Glutamatergic neuron (in vitro differentiated cells): ENCODE results near the gene CRB1. TPM values are rescaled to one million over a fixed set of nuclear protein-coding genes. Genes with fewer than 3 reads are reported as not detected.

Source experiments
- DNase-seq: peaks from one replicate; pipeline ENCODE4 v3.0.0; 2022
- H3K27ac Mint-ChIP-seq: one replicate; pipeline ENCODE4 v1.8.0; 2020; ENCODE audit warnings: mild to moderate bottlenecking, mixed read lengths, inconsistent platforms; ENCODE audit not compliant: unreplicated experiment
- H3K27me3 Mint-ChIP-seq: one replicate; pipeline ENCODE4 v1.8.0; 2020; ENCODE audit warnings: mild to moderate bottlenecking, moderate library complexity, mixed read lengths, inconsistent platforms; ENCODE audit not compliant: unreplicated experiment
- H3K36me3 Mint-ChIP-seq: one replicate; pipeline ENCODE4 v1.8.0; 2020; ENCODE audit warnings: mild to moderate bottlenecking, mixed read lengths, inconsistent platforms; ENCODE audit not compliant: unreplicated experiment
- H3K4me1 Mint-ChIP-seq: one replicate; pipeline ENCODE4 v1.8.0; 2020; ENCODE audit warnings: mild to moderate bottlenecking, low read depth, mixed read lengths, inconsistent platforms; ENCODE audit not compliant: unreplicated experiment
- H3K4me3 Mint-ChIP-seq: one replicate; pipeline ENCODE4 v1.8.0; 2020; ENCODE audit warnings: mild to moderate bottlenecking, mixed read lengths, inconsistent platforms; ENCODE audit not compliant: unreplicated experiment
- H3K9me3 Mint-ChIP-seq: one replicate; pipeline ENCODE4 v1.8.0; 2020; ENCODE audit warnings: mild to moderate bottlenecking, moderate library complexity, mixed read lengths, inconsistent platforms; ENCODE audit not compliant: unreplicated experiment
- total RNA-seq: library from RNA; stranded (reverse); fragmentation: NEBNext Ultra II Directional; extraction: Animal tissue kit (Norgen Biotek cat#: 25700); gene quantifications from one replicate; pipeline ENCODE4 v1.2.1, GENCODE V29; 2021; ENCODE audit not compliant: unreplicated experiment
- TF ChIP-seq, protein P1 (sequence below): fragments of 200-600 bp; sonication (generic); IDR thresholded peaks from one replicate; pipeline ENCODE4 v1.5.0; 2021; ENCODE audit not compliant: partially characterized antibody, unreplicated experiment

Gene CRB1
- total RNA-seq, 1 donor from 2014 or later, result 7.3 TPM

DNA sequence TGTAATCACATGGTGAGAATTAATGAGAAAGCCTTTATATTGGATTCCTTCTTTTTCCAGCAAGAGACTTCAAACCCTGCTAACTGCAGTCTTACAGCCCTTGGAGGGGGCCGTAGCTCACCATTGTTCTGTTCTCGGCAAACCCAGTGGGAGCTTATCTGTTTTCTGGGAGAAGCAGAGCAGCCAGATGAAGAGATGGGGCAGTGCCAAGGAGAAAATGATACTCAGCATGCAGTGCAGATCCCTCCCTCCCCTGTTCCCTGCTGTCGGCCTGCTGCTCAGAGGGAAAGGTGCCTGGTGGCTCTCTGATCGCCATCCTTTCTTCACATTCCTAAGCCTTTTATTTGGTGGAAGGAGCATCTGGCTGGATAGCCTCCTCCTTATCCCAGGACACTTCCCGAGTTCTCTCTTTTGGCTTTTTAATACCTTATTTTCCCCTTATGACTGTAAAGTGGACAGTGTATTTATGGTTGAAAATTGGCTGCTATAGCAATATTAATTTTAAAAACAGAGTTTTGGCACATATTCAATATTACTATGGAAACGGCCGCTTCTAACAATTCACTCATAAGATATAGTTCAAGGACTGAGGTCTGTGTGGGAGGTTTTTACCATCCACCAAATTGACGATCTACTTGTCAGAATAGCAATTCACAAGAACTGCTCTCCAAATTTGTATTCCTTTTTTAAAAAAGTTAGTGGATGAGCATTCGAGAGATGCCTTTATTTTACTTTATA lies 203.4 kb downstream of the CRB1 start:
- Mint-ChIP-seq H3K9me3 (no peaks in the 10 kb centered on the region), H3K4me1 (peaks cover 7% of the 10 kb centered on the region), H3K27me3 (no peaks in the 10 kb centered on the region), H3K4me3 (no peak overlapping the region), H3K27ac (no peak overlapping the region), H3K36me3 (no peaks in the 10 kb centered on the region)
- TF ChIP-seq, protein P1, sequence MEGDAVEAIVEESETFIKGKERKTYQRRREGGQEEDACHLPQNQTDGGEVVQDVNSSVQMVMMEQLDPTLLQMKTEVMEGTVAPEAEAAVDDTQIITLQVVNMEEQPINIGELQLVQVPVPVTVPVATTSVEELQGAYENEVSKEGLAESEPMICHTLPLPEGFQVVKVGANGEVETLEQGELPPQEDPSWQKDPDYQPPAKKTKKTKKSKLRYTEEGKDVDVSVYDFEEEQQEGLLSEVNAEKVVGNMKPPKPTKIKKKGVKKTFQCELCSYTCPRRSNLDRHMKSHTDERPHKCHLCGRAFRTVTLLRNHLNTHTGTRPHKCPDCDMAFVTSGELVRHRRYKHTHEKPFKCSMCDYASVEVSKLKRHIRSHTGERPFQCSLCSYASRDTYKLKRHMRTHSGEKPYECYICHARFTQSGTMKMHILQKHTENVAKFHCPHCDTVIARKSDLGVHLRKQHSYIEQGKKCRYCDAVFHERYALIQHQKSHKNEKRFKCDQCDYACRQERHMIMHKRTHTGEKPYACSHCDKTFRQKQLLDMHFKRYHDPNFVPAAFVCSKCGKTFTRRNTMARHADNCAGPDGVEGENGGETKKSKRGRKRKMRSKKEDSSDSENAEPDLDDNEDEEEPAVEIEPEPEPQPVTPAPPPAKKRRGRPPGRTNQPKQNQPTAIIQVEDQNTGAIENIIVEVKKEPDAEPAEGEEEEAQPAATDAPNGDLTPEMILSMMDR, result no peak
- DNase-seq, result peak; percentile 25

DNA sequence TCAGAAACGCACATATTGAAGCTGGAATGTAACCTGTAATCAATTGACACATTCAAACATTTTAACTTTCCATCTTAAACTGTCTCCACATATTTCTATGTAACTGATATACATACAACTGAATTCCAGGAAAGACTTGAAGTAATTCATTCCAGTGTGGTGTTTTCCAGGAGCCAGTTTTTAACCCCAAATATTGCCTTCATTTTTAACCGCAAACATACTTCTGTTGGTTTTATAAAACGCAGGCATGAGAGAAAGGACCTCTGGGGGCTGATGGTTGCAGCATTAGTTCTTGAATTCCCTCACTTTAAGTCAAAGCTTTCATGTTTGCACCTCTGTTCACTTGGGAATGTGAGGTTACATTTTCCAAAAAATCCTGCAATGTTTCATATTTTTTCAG lies 204.1 kb downstream of the CRB1 start:
- no peak overlapping the region for H3K4me3 Mint-ChIP-seq
- no peak overlapping the region for H3K27ac Mint-ChIP-seq

DNA sequence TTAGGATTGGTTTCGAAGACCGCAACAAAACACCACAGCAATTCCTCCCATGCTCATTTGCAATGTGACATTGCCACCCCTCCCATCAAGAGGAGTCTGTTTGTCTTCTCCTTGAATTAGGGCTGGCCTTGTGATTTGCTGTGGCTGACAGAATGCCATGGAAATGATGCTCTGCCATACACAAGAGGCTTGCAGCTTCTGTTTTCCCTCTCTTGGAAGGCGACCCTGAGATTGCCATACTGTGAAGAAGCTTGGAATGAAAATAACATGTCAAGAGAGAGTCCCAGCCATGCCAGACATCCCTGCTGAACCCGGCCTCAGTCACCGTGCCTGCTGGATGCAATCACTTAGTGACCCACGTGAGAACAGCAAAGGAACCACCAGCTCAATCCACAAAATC lies 212.4 kb downstream of the CRB1 start:
- no peaks in the 10 kb centered on the region for H3K4me1 Mint-ChIP-seq
- no peaks in the 10 kb centered on the region for H3K36me3 Mint-ChIP-seq
- no peak overlapping the region for H3K27ac Mint-ChIP-seq
- H3K27me3 Mint-ChIP-seq, result no peaks in the 10 kb centered on the region
- no peak overlapping the region for H3K4me3 Mint-ChIP-seq
- TF ChIP-seq, protein P1, result no peak
- H3K9me3 Mint-ChIP-seq, result no peaks in the 10 kb centered on the region
- DNase-seq, result no peak

More for the DNA sequence above, 204.1 kb downstream of the CRB1 start:
- no peak for DNase-seq
- Mint-ChIP-seq H3K36me3 (no peaks in the 10 kb centered on the region), H3K27me3 (no peaks in the 10 kb centered on the region), H3K9me3 (no peaks in the 10 kb centered on the region), H3K4me1 (peaks cover 7% of the 10 kb centered on the region)
- TF ChIP-seq, protein P1, result no peak

DNA sequence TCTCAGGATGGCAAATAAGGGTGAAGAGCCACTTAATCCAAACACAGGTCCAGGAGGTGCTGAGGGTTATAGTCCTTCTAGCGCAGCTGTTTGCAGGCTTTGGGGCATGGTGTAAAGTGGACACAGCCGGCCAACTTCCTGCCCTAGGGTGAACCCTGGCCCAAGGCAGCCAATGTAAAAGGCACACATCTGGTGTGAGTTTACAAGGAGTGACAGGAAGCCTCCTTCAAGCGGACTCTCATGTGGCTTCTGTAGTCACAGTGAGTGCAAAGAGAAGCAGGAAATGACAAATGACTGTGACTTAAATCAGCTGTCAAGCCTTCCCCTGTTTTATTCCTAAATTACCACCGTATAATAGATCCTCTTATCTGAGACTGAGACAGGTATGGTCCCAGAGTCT lies 213.0 kb downstream of the CRB1 start:
- Mint-ChIP-seq H3K9me3 (no peaks in the 10 kb centered on the region), H3K27ac (no peak overlapping the region), H3K4me3 (no peak overlapping the region), H3K4me1 (no peaks in the 10 kb centered on the region), H3K27me3 (no peaks in the 10 kb centered on the region), H3K36me3 (no peaks in the 10 kb centered on the region)
- TF ChIP-seq, protein P1, result no peak
- DNase-seq, result no peak

DNA sequence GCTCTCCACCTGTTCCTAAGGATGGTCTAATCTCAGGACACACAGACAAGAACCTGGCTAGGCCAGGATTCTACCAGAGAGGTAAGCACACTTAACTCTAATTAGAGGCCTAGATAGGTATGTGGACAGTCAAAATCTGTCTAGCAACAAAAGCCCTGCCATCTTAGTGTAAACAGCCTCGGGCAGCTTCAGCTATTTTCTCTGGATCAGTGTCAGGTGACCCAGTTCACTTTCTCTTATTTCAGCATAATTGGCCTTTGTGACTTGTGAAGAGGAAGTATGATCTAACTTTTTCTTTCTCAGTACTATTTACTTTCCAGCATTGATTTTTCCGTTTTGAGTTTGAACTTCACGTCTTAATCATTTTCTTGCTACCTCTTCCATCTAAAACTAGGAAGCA lies 217.7 kb downstream of the CRB1 start:
- Mint-ChIP-seq H3K27ac (no peak overlapping the region), H3K4me1 (no peaks in the 10 kb centered on the region), H3K36me3 (no peaks in the 10 kb centered on the region), H3K4me3 (no peak overlapping the region), H3K9me3 (no peaks in the 10 kb centered on the region), H3K27me3 (no peaks in the 10 kb centered on the region)
- TF ChIP-seq, protein P1, result no peak
- no peak for DNase-seq
